ENCODE measurements around the gene GNG2. TPM values are rescaled to one million over a fixed set of nuclear protein-coding genes. Genes with fewer than 3 reads are reported as not detected.

GNG2 gene
- total and polyA plus RNA-seq, 2 of the 8 experiments (the other 6 are each of a cell fraction or from before 2014, with no cell fraction given), result 8.2 to 17.9 TPM

DNA sequence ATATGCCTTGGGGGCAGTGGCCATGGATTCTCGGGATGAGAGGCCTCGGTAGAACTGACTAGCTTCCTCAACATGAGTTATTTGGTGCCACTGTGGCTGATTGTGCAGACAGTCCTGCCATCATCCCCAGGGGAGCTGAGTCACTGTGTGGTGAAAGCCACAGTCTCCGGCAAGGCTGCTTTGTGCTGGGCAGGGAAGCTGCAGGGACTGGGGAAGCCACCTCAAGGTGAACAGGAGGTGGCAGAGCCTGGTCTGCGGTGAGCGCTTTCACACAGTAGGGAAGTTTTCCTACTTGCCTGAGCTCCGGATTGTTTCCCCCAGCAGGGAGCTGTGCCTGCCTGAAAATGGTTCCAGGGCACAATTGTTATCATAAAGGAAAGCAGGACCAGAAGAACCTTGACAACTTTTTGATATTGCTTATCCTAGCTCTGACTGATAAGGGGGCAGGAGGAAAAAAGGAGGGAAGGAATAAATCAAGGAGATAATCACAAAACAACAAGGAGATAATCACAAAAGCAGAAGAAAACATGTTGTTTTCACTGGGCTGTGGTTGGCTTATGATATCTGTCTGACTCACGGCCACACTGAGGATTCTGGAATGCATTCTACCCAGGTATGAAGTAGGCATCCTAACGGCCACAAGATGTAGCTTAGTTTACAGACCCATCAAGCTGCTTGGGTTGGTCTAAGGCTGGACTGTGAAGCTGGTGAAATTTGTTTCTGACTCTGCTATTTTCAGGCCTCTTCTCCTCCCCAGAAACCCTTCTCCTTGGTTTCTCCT, 32.2 kb upstream of the GNG2 start:
- Histone ChIP-seq H2BK20ac (ENCODE audit: low read length) (no peak overlapping the region), H3K9ac (replicated peaks in 1 of 4; ENCODE audit: extremely low read depth in 1 of 4, low read depth in 3 of 4, low read length in 3 of 4) (no peak overlapping the region), H2BK15ac (ENCODE audit: low read length) (no peak overlapping the region), H3K27ac (ENCODE audit: low read depth, low read length) (no peak overlapping the region), H4K5ac (ENCODE audit: insufficient read length, low read depth, low read length) (no peak overlapping the region), H2BK120ac (replicated peaks; ENCODE audit: low read depth, low read length) (peak overlapping the region; percentile 26), H2AFZ (ENCODE audit: low read length) (peak overlapping the region; percentile 70), H3K56ac (replicated peaks; ENCODE audit: insufficient read length, low read depth, low read length) (no peak overlapping the region), H3K18ac (ENCODE audit: extremely low read depth, low read length) (peak overlapping the region; percentile 81; the same call in 1 of the 2 replicates), H3K23ac (ENCODE audit: insufficient read length) (no peak overlapping the region), H2BK12ac (ENCODE audit: low read depth, low read length) (0 out of 2 replicates have a peak overlapping the region, but pooled peaks have one; percentile 92), H2AK5ac (ENCODE audit: low read depth, low read length) (no peak overlapping the region), H3K4me2 (ENCODE audit: insufficient read depth in 1 of 2, low read depth in 2 of 2, low read length in 2 of 2) (no peak overlapping the region), H3K4me3 (ENCODE audit: extremely low read depth in 1 of 4, insufficient read depth in 2 of 4, low read depth in 3 of 4, low read length in 4 of 4) (no peak overlapping the region), H3K9me3 (ENCODE audit: insufficient read depth in 2 of 2, low read depth in 1 of 2, low read length in 1 of 2) (0 out of 4 replicates have a peak, but pooled peaks cover 0 to 3% of the 10 kb centered on the region in 2 experiments), H3K79me1 (ENCODE audit: low read depth, low read length) (no peaks in the 10 kb centered on the region), H4K91ac (replicated peaks; ENCODE audit: insufficient read length, low read length) (peak overlapping the region; percentile 62), H3K36me3 (ENCODE audit: control insufficient read depth in 2 of 4, insufficient read depth in 4 of 4, low read length in 3 of 4) (no peaks in the 10 kb centered on the region), H4K8ac (ENCODE audit: extremely low read depth, insufficient read depth, low read length) (no peak overlapping the region), H3K4ac (replicated peaks; ENCODE audit: insufficient read length, low read depth, low read length) (no peak overlapping the region), H3K27me3 (replicated peaks in 1 of 4; ENCODE audit: control insufficient read depth in 3 of 4, extremely low read depth in 1 of 4, insufficient read depth in 3 of 4, low read length in 3 of 4) (no peaks in the 10 kb centered on the region), H4K20me1 (replicated peaks in 1 of 2; ENCODE audit: control insufficient read depth in 1 of 2, insufficient read depth in 2 of 2, low read length in 2 of 2) (no peaks in the 10 kb centered on the region), H3K4me1 (replicated peaks in 1 of 4; ENCODE audit: control insufficient read depth in 3 of 4, insufficient read depth in 4 of 4, low read length in 3 of 4) (peaks cover 0 to 7% (median 3%) of the 10 kb centered on the region in 4 experiments; a peak in 2 of 7 replicates), H3K79me2 (ENCODE audit: control insufficient read depth in 1 of 2, insufficient read depth in 2 of 2, low read length in 2 of 2) (no peaks in the 10 kb centered on the region), H2BK5ac (ENCODE audit: low read depth, low read length) (peak overlapping the region; percentile 61; the same call in 1 of the 2 replicates), H3K14ac (ENCODE audit: insufficient read length) (no peak overlapping the region), H3K23me2 (ENCODE audit: low read depth, low read length) (no peaks in the 10 kb centered on the region)
- WGBS, 2 experiments (ENCODE audit: extremely low coverage in 1 of 2, insufficient coverage in 1 of 2, insufficient read length in 1 of 2, insufficient replicate concordance in 2 of 2, low coverage in 1 of 2, low lambda C conversion rate in 2 of 2, missing lambda C conversion rate in 1 of 2), result 72% methylated on average over 8 of the region's 8 CpGs; no CpG with 5 or more reads in 1 of the 2 experiments
- no peak for TF ChIP-seq NANOG (IDR thresholded peaks at IDR 0.05; ENCODE audit: insufficient read depth, low read depth, low read length, poor library complexity, severe bottlenecking)
- no peak for TF ChIP-seq CHD2 (IDR thresholded peaks at IDR 0.05; ENCODE audit: low read length)
- no peak for TF ChIP-seq EZH2 (IDR thresholded peaks at IDR 0.05; ENCODE audit: low read depth, low read length, severe bottlenecking)
- no peak for TF ChIP-seq CBX8 (IDR thresholded peaks at IDR 0.05; ENCODE audit: borderline replicate concordance, low read depth, low read length)
- TF ChIP-seq RAD21 (IDR thresholded peaks at IDR 0.05 in 1 of 2, conservative IDR thresholded peaks at IDR 0.05 in 1 of 2; ENCODE audit: low read depth in 2 of 2, low read length in 2 of 2), result peak in 1 of 2 experiments; percentile 7; a peak in 1 of 4 replicates
- no peak for FAIRE-seq
- no peak for DNase-seq (ENCODE audit: low read depth in 1 of 2, low spot score in 2 of 2)
- POLR2A ChIA-PET (ENCODE audit: partially characterized antibody), result interaction anchor here (0.9 to 1.5 kb wide), 3 partner anchors 10 to 19 kb away, joined by 3 to 4 read pairs (median 4); no protein-coding TSS in a partner anchor
- CTCF ChIA-PET (ENCODE audit: partially characterized antibody), result interaction anchor here (0.6 to 2.9 kb wide), 13 partner anchors 9 to 150 kb away, joined by 3 to 11 read pairs (median 4); no protein-coding TSS in a partner anchor
